Uterus (tissue), 4 donors: Measurements from ENCODE around the gene ARFIP1. TPM values are rescaled to one million over a fixed set of nuclear protein-coding genes. Genes with fewer than 3 reads are reported as not detected.
"Not testable (repeated sequence)": the region's sequence is repeated elsewhere in the genome, so short reads cannot be mapped to it uniquely, and the experiment has no call there.

Experiments used
- DNase-seq, 2 donors: peaks; one replicate each; pipeline ENCODE4 v3.0.0-alpha.2; 2019 to 2020
- H3K27ac ChIP-seq, 2 donors: fragments of 200-600 bp; sonication (generic); 1 replicate in 1 of 2; 2 replicates in 1 of 2; pipeline ENCODE4 v1.5.1; 2016 to 2018
- H3K27me3 ChIP-seq, 2 donors: fragments of 200-600 bp; sonication (generic); one replicate each; pipeline ENCODE4 v1.5.1; 2018 to 2019; ENCODE audit warnings: control low read depth in 1 of 2
- H3K36me3 ChIP-seq, 2 donors: fragments of 200-600 bp; sonication (generic); one replicate each; pipeline ENCODE4 v1.5.1; 2019; ENCODE audit warnings: control low read depth in 1 of 2
- H3K4me1 ChIP-seq, 2 donors: fragments of 200-600 bp; sonication (generic); one replicate each; pipeline ENCODE4 v1.5.1; 2018 to 2019; ENCODE audit warnings: control low read depth in 1 of 2
- H3K4me3 ChIP-seq, 2 donors: fragments of 200-600 bp; sonication (generic); 1 replicate in 1 of 2; 2 replicates in 1 of 2; pipeline ENCODE4 v1.5.1; 2018 to 2019; ENCODE audit warnings: mild to moderate bottlenecking in 1 of 2
- H3K9me3 ChIP-seq, 2 donors: fragments of 200-600 bp; sonication (generic); one replicate each; pipeline ENCODE4 v1.5.1; 2019; ENCODE audit warnings: control low read depth in 1 of 2
- CTCF ChIP-seq, 4 experiments: fragments of 200-600 bp in 2 of 4; fragments of 450-650 bp in 2 of 4; sonication (generic) in 2 of 4; IDR thresholded peaks; one replicate each; pipeline ENCODE4 v1.5.1; 2016 to 2019; ENCODE audit warnings: antibody characterized with exemption in 4 of 4, mild to moderate bottlenecking in 2 of 4, moderate library complexity in 1 of 4
- POLR2A ChIP-seq, 2 donors: fragments of 450-650 bp; IDR thresholded peaks; one replicate each; pipeline ENCODE4 v1.6.1; 2016; ENCODE audit warnings: antibody characterized with exemption in 2 of 2, mild to moderate bottlenecking in 1 of 2, moderate library complexity in 1 of 2
- intact Hi-C: fragments of 100-400 bp; cut with DNase I; formaldehyde crosslinking; loops from one replicate; pipeline ENCODE4 v1.15.1; 2023; ENCODE audit warnings: low total_unique reads
- total RNA-seq, 4 donors: library from RNA; depleted of rRNA in 3 of 4; stranded (reverse); fragments of >200 nt in 3 of 4; gene quantifications; one replicate each; pipeline versions ENCODE4 v1.1.0 to v1.2.4, GENCODE V29; 2014 to 2023
- donor health status: DM: yes; HTN: yes; CAD: no.

ARFIP1 gene
- total RNA-seq, 4 donors from 2014 or later = 19.5 to 75.6 (median 34.1) TPM

GRCh38 chr4:152763796-152764195 lies 16.0 kb upstream of the ARFIP1 start:
- H3K27me3 ChIP-seq = no peaks in the 10 kb centered on the region
- H3K4me1 ChIP-seq = no peaks in the 10 kb centered on the region
- no peak for TF ChIP-seq CTCF (IDR thresholded peaks at IDR 0.05)
- TF ChIP-seq POLR2A (IDR thresholded peaks at IDR 0.05) = no peak
- H3K27ac ChIP-seq = no peak overlapping the region
- DNase-seq = no peak
- peaks cover 0 to 4% of the 10 kb centered on the region in 2 donors for H3K36me3 ChIP-seq
- H3K4me3 ChIP-seq = no peak overlapping the region
- intact Hi-C loops = no loop called here
- H3K9me3 ChIP-seq = no peaks in the 10 kb centered on the region

- intact Hi-C loops, H3K36me3 ChIP-seq, H3K4me3 ChIP-seq, H3K27ac ChIP-seq, H3K4me1 ChIP-seq, H3K9me3 ChIP-seq, DNase-seq, H3K27me3 ChIP-seq: not testable (repeated sequence)
Measured at GRCh38 chr4:152765069-152765737, 14.6 kb upstream of the ARFIP1 start.

GRCh38 chr4:152771741-152772533 lies 7.8 kb upstream of the ARFIP1 start:
- no peaks in the 10 kb centered on the region for H3K27me3 ChIP-seq
- no peak for TF ChIP-seq CTCF (IDR thresholded peaks at IDR 0.05)
- no peak for TF ChIP-seq POLR2A (IDR thresholded peaks at IDR 0.05)
- DNase-seq = no peak
- H3K36me3 ChIP-seq = peaks cover 0 to 4% of the 10 kb centered on the region in 2 donors
- intact Hi-C loops = no loop called here
- no peaks in the 10 kb centered on the region for H3K4me1 ChIP-seq
- no peaks in the 10 kb centered on the region for H3K9me3 ChIP-seq
- H3K27ac ChIP-seq = no peak overlapping the region
- no peak overlapping the region for H3K4me3 ChIP-seq

- no peaks in the 10 kb centered on the region for H3K9me3 ChIP-seq
- DNase-seq = no peak
- H3K4me3 ChIP-seq = no peak overlapping the region
- intact Hi-C loops = no loop called here
- peaks cover 0 to 4% of the 10 kb centered on the region in 2 donors for H3K36me3 ChIP-seq
- no peak overlapping the region for H3K27ac ChIP-seq
- no peak for TF ChIP-seq CTCF (IDR thresholded peaks at IDR 0.05)
- no peak for TF ChIP-seq POLR2A (IDR thresholded peaks at IDR 0.05)
- H3K27me3 ChIP-seq = no peaks in the 10 kb centered on the region
- no peaks in the 10 kb centered on the region for H3K4me1 ChIP-seq
Measured at GRCh38 chr4:152773339-152773738, 6.4 kb upstream of the ARFIP1 start.

- Histone ChIP-seq H3K4me3 (no peak overlapping the region), H3K27me3 (no peaks in the 10 kb centered on the region), H3K36me3 (no peaks in the 10 kb centered on the region), H3K4me1 (no peaks in the 10 kb centered on the region), H3K27ac (no peak overlapping the region), H3K9me3 (no peaks in the 10 kb centered on the region)
- DNase-seq = no peak
- intact Hi-C loops = no loop called here
- no peak for TF ChIP-seq POLR2A (IDR thresholded peaks at IDR 0.05)
- TF ChIP-seq CTCF (IDR thresholded peaks at IDR 0.05) = no peak
Measured at GRCh38 chr4:152773953-152774352, 5.8 kb upstream of the ARFIP1 start.
